AG08396 (cell line): ENCODE measurements around the gene HLA-DPA1.

Experiments
- DNase-seq: peaks from one replicate; pipeline ENCODE4 v3.0.0; 2012; ENCODE audit warnings: low spot score, mixed read lengths

HLA-DPA1 gene

GRCh38 chr6:33017694-33018353, 55.6 kb downstream of the HLA-DPA1 start:
- no peak for DNase-seq

- no peak for DNase-seq
These were observed 56.4 kb downstream of the HLA-DPA1 start for GRCh38 chr6:33017018-33017417.

- DNase-seq = no peak
These were observed 57.7 kb downstream of the HLA-DPA1 start for GRCh38 chr6:33015798-33016197.

GRCh38 chr6:33014841-33015634, 58.4 kb downstream of the HLA-DPA1 start:
- peak; percentile 73 for DNase-seq
